Ramos (cell line): ENCODE data around the gene SYTL4.
"Not testable (repeated sequence)": the region's sequence is repeated elsewhere in the genome, so short reads cannot be mapped to it uniquely, and the experiment has no call there.

Source experiments
- in situ Hi-C: fragments of 300-500 bp; cut with MboI; formaldehyde crosslinking; loops from one replicate; pipeline ENCODE4 v1.14.3; 2022; ENCODE audit warnings: low sequenced_read_pairs; ENCODE audit not compliant: unreplicated experiment

The SYTL4 gene

GRCh38 chrX:100731441-100732281 lies at the start of gene SYTL4:
Gene SYTL4 (minus strand): TSS chrX:100732121. CDS start chrX:100702037, 30,084 bp downstream.
- in situ Hi-C loops, result no loop called here

GRCh38 chrX:100769439-100769838 lies 37.5 kb upstream of the SYTL4 start:
- in situ Hi-C loops, result loop anchor here (10.0 kb wide), 1 partner anchor 85 kb away; no protein-coding TSS in a partner anchor

- in situ Hi-C loops, result loop anchor here (10.0 kb wide), 1 partner anchor 84 kb away; no protein-coding TSS in a partner anchor
These were observed 36.9 kb upstream of the SYTL4 start for GRCh38 chrX:100768679-100769338.

- in situ Hi-C loops, result no loop called here
These were observed 19.0 kb upstream of the SYTL4 start for GRCh38 chrX:100750883-100751282.

GRCh38 chrX:100748108-100748507 lies 16.2 kb upstream of the SYTL4 start:
- in situ Hi-C loops, result no loop called here

- in situ Hi-C loops, result no loop called here
These were observed 15.8 kb upstream of the SYTL4 start for GRCh38 chrX:100747703-100748102.

GRCh38 chrX:100747090-100747489 lies 15.2 kb upstream of the SYTL4 start:
- in situ Hi-C loops, result no loop called here

GRCh38 chrX:100745806-100746537 lies 14.1 kb upstream of the SYTL4 start:
- in situ Hi-C loops, result no loop called here

- in situ Hi-C loops, result no loop called here
These were observed 13.3 kb upstream of the SYTL4 start for GRCh38 chrX:100745205-100745604.

GRCh38 chrX:100743009-100743607 lies 11.2 kb upstream of the SYTL4 start:
- in situ Hi-C loops, result no loop called here

- in situ Hi-C loops, result not testable (repeated sequence)
These were observed 7.9 kb downstream of the SYTL4 start for GRCh38 chrX:100724006-100724405.

- in situ Hi-C loops, result no loop called here
These were observed 10.6 kb downstream of the SYTL4 start for GRCh38 chrX:100721328-100721727.

GRCh38 chrX:100720301-100720700 lies 11.6 kb downstream of the SYTL4 start:
- in situ Hi-C loops, result no loop called here

- in situ Hi-C loops, result no loop called here
These were observed 12.8 kb downstream of the SYTL4 start for GRCh38 chrX:100719139-100719538.

GRCh38 chrX:100717363-100717762 lies 14.6 kb downstream of the SYTL4 start:
- in situ Hi-C loops, result no loop called here

- in situ Hi-C loops, result no loop called here
These were observed 21.1 kb downstream of the SYTL4 start for GRCh38 chrX:100710816-100711215.

- in situ Hi-C loops, result no loop called here
These were observed 27.2 kb downstream of the SYTL4 start for GRCh38 chrX:100704581-100705203.

- in situ Hi-C loops, result no loop called here
These were observed 31.1 kb downstream of the SYTL4 start for GRCh38 chrX:100700809-100701208.

GRCh38 chrX:100698551-100698950 lies 33.4 kb downstream of the SYTL4 start:
- in situ Hi-C loops, result loop anchor here (25.0 kb wide), 1 partner anchor 514 kb away; the partner anchor contains the start of gene DRP2
